NT2/D1 (cell line): Measurements from ENCODE around the gene ARHGAP10.

Experiments used
- SUZ12 ChIP-seq: IDR thresholded peaks from 2 replicates; pipeline ENCODE4 v1.6.1; 2011; ENCODE audit not compliant: insufficient read length, insufficient read depth; ENCODE audit errors: extremely low read depth
- ZNF274 ChIP-seq: IDR thresholded peaks from 2 replicates; pipeline ENCODE4 v1.6.1; 2011; ENCODE audit warnings: mild to moderate bottlenecking, low read depth, low read length

DNA sequence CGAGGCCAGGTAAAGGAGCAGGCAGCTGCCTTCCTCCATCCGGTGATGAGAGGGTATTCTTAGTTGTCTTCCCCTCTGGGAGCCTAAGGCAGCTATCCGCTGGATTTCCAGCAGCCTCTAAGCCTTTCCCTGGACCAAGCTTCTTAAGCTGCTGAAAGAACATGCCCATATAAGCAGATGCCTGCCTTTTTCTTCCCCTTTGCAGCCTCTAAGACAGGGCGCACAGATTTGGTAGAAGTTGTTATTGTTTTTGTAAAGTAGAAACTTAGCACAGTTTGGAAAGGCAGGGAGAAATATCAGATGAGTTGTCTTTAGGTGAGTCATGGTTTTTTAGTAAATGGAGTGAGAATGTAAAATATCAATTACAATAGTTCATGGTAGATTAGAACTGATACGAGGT, 210.8 kb downstream of the ARHGAP10 start:
- TF ChIP-seq ZNF274 (no peak), SUZ12 (no peak)
